ENCODE measurements around the gene SMCO3. TPM values are rescaled to one million over a fixed set of nuclear protein-coding genes. Genes with fewer than 3 reads are reported as not detected.

Gene SMCO3
- total and polyA plus RNA-seq, 2 of the 8 experiments (the other 6 are each of a cell fraction or from before 2014, with no cell fraction given): not detected

DNA sequence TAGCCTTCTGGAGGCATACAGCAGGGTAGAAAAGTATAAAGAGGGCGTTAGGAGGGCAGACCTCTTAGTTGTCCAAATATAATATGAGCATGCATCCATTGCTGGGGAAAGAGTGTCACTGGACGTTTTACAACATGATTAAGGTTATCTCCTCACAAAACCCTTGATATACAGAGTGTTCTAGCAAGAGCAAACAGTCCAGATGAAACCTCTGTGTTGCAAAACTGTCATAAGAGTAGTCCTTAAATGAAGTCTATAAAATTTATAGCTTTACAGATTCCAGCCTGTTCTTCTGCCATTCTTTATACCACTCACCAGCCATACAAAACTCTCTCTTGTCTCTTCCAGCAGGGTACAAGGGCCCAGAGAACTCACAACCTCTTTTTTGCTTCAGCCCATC is 32.4 kb downstream of the SMCO3 start (continued):
- TF ChIP-seq GABPA (IDR thresholded peaks at IDR 0.05; ENCODE audit: borderline replicate concordance, insufficient read depth, low read length) (no peak), SIN3A (conservative IDR thresholded peaks at IDR 0.05 in 1 of 2, IDR thresholded peaks at IDR 0.05 in 1 of 2; ENCODE audit: low read depth in 1 of 2, low read length in 2 of 2) (no peak), RFX5 (IDR thresholded peaks at IDR 0.05; ENCODE audit: borderline replicate concordance, low read depth, low read length) (no peak), KDM4A (IDR thresholded peaks at IDR 0.05; ENCODE audit: low read depth, low read length, severe bottlenecking) (no peak), RAD21 (IDR thresholded peaks at IDR 0.05 in 1 of 2, conservative IDR thresholded peaks at IDR 0.05 in 1 of 2; ENCODE audit: low read depth in 2 of 2, low read length in 2 of 2) (no peak)

All from H1 (cell line).